Epidermal melanocyte (primary cell): Measurements from ENCODE around the gene KRT39.

Experiments
- DNase-seq: peaks from one replicate; pipeline ENCODE4 v3.0.0; 2011; ENCODE audit warnings: low spot score; ENCODE audit not compliant: insufficient read length

Gene KRT39

GRCh38 chr17:40980596-40980995, 13.8 kb upstream of the KRT39 start:
- no peak for DNase-seq

GRCh38 chr17:40980117-40980516, 13.4 kb upstream of the KRT39 start:
- DNase-seq, result no peak

DNA sequence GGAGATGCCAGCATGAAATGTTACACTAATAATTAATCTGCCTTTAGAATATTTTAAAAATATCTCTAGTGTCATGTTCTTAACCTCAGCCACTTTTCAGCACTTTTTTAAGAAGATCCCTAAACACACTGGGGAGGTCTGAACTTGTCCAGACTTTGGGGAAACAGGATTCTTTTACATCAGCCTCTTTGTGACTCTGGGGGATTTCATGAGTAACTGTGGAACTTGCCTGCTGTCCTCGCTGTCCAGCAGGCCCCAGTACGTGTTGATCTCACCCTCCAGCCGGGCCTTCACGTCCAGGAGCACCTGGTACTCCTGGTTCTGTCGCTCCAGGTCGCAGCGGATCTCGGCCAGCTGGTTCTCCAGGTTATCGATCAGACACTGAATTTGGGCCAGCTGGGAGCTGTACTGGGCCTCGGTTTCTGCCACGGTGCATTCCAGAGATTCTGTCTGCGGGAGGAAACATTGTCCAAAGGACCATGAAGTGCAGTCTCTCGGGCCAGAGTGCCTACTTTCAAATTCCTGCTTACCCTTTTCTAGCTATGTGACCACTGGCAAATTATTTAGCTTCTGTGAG, 11.9 kb upstream of the KRT39 start:
- DNase-seq, result no peak

DNA sequence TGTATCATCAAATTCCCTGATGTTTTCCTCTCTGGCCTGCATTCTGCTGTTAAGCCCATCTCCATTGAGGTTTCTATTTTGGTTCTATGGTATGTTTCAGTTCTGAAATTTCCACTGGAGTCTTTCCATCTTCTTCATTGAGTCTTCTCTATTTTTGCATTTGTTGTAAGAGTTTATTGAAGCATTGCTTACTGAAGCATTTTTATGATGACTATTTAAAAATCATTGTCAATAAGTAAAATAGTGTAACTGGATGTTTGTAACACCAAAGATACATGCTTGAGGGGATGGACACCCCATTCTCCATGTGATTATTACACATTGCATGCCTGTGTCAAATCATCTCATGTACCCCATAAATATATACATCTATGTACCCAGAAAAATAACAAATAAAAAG, 8.8 kb upstream of the KRT39 start:
- no peak for DNase-seq

- DNase-seq, result no peak
Measured at GRCh38 chr17:40974366-40974765, 7.6 kb upstream of the KRT39 start.

- no peak for DNase-seq
Measured at GRCh38 chr17:40967582-40967981, 834 bp upstream of the KRT39 start.

DNA sequence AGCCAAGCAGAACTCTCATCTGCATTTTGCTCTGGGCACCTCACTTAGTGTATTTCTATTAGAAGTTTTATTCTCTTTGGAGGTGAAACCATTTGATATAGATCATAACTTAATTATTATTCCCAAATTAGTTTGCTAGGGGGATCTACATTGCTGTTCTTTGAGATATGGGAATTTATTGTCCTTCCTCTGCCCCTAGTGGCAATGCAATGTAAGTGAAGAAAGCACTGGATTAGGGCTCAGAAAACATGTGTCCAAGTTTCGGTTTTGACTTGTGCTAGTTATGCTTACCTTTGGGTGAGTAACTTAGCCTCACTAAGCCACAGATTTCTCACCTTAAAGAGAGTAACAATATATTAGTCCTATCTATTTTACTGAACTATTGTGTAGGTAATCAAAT, 2.9 kb downstream of the KRT39 start:
- DNase-seq, result no peak

DNA sequence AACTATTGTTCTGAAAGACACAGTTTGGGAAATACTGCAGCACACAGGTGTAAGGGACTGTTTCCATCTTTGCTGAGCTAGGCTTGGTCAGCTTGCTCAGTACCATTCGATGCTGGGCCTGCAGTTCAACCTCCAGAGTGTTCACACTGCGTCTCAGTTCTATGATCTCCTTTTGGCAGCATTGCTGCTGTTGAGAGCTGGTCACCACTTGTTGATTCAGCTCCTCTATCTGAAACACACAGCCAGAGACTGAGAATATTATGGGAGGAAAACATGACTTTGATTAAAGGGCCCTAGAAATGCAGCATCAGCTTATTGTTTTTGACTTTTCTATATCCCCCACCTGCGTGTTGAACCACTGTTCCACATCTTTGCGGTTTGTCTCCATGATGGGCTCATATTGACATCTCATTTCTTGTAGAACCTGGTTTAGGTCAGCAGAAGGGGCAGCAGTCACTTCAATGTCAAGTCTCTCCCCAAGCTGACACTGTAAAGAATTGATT, 4.6 kb downstream of the KRT39 start:
- no peak for DNase-seq

GRCh38 chr17:40961591-40961990, 5.2 kb downstream of the KRT39 start:
- no peak for DNase-seq

DNA sequence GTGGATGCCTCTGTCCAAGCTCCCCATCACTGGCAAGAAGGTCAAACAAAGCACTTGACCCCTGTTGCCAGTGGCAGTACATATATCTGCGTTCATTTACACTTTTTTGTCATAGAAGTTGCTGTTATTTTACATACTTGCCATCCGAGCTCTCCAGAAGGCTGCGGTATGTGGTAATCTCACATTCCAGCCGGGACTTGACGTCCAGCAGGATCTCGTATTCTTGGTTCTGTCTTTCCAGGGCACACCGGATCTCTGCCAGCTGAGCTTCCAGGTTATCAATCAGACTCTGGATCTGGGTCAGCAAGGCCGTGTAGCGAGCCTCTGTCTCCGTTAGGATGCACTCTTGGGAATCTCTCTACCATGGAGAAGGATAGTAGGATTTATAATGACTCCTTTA, 6.6 kb downstream of the KRT39 start:
- DNase-seq, result no peak

- DNase-seq, result no peak
Measured at GRCh38 chr17:40958086-40958953, 8.4 kb downstream of the KRT39 start.

- DNase-seq, result no peak
Measured at GRCh38 chr17:40956401-40957254, 10.1 kb downstream of the KRT39 start.

DNA sequence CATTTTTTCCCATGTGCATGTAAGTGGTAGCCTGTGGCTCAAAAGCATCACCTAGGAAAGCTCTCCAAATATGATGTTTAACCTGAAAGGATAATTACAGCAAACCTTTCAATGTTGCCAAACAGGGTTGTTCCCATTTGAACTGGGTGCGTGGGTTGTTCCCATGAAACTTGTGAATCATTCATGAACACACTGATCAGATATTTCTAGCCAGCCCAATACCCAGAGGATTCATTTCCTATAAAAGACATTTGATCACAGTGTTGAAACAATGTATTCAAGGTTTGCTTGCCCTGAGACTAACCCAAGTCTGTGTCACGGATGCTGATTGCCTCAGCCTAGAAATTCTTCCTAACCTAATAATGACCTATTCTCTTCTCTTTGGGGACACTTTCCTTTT, 12.9 kb downstream of the KRT39 start:
- no peak for DNase-seq

GRCh38 chr17:40952661-40953060, 14.1 kb downstream of the KRT39 start:
- DNase-seq, result no peak

DNA sequence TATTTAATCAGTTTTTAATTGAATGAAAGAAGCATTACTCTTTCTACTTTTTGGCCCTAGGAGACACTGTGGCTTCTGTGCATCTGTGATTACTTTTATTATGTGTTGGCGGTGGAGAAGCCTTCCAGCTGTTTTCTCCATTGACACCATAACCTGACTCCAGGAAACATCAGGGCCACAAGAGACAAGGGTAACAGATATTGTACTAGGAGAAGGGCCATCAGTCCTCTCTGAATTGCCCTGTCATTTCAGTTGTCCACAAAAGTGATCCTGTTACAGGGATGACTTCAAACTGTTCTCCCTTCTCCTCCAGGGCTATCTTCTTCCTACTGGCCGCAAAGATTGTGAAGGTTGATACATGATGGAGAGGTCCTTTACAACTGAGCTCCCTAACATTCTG, 14.6 kb downstream of the KRT39 start:
- no peak for DNase-seq

GRCh38 chr17:40951011-40951622, 15.6 kb downstream of the KRT39 start:
- DNase-seq, result no peak

DNA sequence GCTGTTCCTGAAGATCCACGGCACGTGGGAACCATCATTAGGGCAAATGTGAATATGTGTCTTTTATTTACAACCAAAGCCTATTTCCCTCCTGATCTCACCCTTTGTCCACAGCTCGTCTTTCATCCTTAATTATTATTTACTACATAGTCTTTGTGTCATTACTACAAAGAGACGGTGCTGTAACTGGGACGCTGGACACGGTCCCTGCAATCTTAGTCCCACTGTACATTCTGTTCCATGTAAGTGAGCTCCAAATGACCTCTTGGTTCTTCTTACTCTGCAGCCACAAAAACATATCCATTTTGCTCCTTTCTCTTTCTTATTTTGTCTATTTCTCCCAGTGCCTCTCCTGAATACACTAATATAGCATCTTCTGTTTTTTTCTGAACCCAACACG, 16.6 kb downstream of the KRT39 start:
- DNase-seq, result no peak

GRCh38 chr17:40949418-40949817, 17.3 kb downstream of the KRT39 start:
- no peak for DNase-seq

DNA sequence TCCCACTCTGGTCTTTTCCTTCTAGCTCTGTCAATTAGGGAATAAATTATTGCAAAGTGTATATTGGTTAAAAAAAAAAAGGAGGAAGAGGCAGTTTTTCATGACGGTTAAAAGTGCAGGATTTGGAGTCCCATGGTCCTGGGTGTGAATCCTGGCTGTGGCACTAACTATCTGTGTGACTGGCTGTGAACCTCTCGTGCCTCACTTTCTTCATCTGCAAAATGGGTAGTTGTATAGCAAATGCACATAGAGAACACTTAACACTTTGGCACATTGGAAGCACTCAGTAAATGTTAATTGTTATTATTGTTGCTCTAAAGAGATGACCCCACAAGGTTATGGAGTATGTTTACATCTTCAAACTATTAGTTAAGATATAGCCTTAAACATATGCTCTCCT, 18.8 kb downstream of the KRT39 start:
- DNase-seq, result no peak

- no peak for DNase-seq
Measured at GRCh38 chr17:40945414-40945813, 21.3 kb downstream of the KRT39 start.

DNA sequence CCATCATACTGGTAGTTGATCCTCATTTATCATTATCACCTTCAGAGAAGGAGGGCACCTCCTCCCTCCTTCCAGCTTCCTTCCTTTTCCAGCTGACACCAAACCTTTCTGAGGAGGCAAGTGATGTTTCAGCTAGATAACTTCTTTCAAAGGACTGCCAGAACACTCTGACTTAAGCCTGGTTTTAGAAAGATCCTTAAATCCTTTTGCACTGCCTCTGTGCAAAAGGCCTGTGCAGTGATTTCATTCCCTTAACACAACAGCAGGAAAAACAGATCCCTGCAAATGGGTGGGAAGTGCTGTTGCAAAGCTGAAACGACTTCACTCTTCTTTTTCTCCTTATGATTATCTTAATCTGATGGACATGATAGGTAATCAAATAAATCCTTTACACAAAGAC, 22.2 kb downstream of the KRT39 start:
- no peak for DNase-seq

- DNase-seq, result no peak
Measured at GRCh38 chr17:40942553-40942952, 24.2 kb downstream of the KRT39 start.
